Activated naive CD4-positive, alpha-beta T cell (primary cell): Measurements from ENCODE around the gene MID1.
"Not testable (repeated sequence)": the region's sequence is repeated elsewhere in the genome, so short reads cannot be mapped to it uniquely, and the experiment has no call there.

Source experiments
- DNase-seq, 4 experiments: peaks; one replicate each; lab custom pipeline; 2025; lab: John Stamatoyannopoulos, UW

MID1 gene

GRCh38 chrX:10617186-10617998, 3.0 kb downstream of the MID1 start:
- no peak for DNase-seq

DNA sequence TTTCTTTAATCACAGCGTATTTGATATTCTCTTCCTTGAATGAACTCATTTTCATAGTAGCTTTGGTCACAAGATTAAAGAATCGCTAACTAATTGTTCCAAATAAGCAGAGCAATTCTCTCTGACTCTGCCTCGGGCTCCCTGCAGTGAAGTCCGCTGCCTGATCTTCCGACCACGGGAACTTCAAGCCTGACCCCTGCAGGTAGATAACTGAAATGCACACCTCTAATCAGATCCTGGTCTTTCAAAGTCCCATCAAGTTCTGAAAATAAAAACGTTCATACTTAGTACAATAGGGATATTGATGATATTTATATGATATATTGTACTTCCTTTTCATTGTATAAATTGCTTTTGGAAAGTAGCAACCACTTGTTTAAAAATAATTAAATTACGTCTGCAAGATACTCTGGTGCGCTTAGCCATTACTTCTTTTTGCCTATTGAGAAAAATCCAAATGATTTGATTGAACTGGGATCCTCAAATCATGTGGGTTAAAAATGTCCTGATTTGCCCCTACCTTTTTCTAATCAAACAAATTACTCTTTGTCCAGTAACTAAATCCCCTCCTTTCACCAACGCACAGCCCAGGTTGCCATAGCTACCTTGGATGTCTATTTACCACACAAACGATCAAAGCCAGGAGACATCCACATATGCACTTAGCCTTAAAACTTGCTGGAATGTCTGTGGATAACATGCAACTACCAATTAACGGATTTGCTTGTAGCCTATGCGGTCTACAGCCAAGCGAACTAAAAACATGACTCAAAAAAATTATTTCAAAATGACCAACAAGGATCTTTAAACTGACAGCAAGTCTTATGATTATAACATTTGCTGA, 4.2 kb downstream of the MID1 start:
- DNase-seq, result no peak

DNA sequence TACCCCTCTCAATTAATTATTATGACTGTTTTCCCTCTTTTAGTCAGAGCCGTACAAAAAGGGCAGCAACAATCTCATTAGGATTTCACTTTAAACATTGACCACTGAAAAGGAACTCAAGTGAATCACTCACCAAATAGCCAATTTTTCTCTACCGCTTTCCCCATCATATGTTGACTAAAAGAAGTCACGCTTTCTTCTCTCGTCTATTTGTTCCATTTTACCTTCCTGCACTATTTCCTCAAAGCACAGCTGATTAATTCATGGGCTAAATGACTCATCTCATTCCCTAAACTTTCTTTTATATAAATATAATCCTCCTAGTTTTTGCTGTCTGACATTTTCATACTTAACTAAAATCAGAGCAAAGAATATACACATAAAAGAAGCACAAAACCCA, 8.2 kb downstream of the MID1 start:
- DNase-seq, result no peak

- DNase-seq, result no peak
Observed at GRCh38 chrX:10611441-10612090, 8.8 kb downstream of the MID1 start.

DNA sequence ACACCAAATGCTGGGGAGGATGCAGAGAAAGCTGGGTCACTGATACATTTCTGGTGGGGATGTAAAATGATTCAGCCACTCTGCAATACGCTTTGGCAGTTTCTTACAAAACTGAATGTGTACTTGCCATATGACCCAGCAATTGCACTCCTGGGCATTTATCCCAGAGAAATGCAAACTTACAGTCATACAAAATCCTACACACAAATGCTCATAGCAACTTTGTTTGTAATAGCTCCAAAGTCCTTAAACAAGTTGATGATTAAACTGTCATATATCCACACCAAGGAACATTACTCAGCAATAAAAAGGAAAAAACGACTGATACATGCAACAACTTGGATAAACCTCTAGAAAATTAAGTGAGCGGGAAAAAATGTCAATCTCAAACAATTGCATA, 12.3 kb downstream of the MID1 start:
- no peak for DNase-seq

DNA sequence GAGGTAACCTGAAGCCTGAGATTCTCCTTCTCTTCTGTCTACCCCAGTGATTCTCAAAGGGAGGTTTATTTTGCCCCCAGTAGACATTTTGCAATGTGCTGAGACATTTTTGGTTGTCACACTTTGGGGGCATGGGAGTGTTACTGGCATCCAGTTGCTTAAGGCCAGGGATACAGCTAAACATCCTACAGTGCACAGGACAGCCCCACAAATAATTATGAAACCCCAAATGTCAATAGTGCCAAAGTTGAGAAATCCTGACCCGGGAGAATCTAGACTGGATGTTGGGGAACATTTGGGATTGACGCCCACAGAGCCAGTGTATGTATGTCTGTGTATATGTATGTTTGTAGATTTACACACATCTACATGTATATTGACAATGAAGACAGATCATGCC, 13.2 kb downstream of the MID1 start:
- no peak for DNase-seq

- no peak for DNase-seq
Observed at GRCh38 chrX:10603612-10604011, 16.8 kb downstream of the MID1 start.

GRCh38 chrX:10602646-10603045, 17.7 kb downstream of the MID1 start:
- DNase-seq, result no peak

GRCh38 chrX:10600479-10600878, 19.9 kb downstream of the MID1 start:
- DNase-seq, result no peak

- DNase-seq, result no peak
Observed at GRCh38 chrX:10598540-10598939, 21.8 kb downstream of the MID1 start.

DNA sequence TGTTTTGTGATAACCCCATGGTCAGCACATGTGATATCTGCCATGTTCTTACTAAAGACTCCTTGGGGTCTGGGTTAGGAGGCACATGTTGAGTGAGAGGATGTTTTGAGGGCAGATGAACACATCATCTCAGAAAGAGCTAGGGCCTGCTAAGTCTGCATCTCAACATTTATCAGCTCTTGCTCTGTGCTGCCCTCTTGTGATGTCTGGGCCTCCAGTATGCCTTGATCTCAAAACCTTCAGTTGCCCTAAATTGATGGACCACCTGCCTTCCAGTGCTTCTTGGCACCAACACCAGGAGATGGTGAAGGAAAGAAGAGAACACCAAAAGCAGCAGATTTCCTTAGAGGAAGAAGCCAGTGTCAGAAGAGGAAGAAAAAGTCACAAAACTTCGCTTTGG, 22.5 kb downstream of the MID1 start:
- no peak for DNase-seq

DNA sequence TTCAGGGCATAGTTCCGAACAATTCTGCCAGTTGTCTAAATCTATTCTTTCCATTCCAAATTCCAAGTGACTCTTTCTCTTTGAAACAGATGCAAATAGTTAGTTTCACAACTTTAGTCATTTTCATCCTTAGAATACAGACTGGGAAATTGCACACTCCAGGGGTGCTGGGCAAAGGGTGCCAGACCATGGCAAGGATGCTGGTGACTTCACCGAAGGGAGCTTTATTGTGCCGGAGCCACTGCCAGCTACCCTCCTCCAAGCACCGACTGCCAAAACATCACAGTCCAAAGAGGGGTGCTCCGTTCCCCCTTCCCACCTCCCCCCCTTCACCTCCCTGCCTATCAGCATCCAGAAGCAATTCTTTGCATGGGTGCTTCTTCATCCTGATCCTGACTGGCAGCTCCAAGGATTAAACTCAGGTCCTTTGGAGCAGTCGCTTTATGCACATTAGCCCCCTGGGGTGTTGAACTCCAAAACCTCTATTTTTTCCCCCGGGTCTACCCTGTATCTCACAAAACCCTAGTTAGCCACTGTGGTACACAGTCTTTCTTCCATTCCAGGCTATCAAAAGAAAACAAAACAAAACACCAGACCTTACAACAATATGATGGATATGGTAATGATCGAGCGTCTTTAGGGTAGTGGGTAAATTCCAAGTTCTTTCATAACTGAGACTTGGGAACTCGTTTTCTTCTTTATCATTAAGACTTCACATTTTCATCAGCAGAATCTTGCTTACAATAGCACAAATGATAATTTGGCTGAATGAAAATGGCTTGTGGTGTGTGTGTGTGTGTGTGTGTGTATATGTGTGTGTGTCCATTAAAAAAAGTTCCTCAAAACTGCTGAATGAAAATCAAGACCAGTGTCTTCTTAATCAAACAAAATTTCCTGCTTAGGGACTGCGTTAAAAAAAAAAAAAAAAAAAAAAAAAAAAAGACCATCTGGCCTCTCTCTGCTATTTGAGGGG, 28.7 kb downstream of the MID1 start:
- no peak for DNase-seq

GRCh38 chrX:10589787-10590186, 30.6 kb downstream of the MID1 start:
- not testable (repeated sequence) for DNase-seq

DNA sequence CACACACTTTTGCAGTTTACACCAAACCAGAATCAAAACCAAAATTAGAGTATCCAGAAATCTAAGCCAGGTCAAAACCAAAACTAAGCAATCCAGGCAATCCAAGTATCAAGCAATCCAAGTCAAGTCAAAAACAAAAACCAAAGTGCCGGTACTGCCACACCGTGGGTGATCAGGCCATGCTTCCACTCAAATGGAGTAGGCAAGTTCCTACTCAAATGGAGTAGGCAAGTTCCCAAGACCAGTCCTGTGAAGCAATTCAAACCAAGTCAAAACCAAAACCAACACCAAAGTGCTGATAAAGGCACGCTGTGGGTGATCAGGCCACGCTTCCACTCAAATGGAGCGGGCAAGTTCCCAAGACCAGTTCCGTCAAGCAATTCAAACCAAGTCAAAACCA, 31.3 kb downstream of the MID1 start:
- DNase-seq, result no peak

DNA sequence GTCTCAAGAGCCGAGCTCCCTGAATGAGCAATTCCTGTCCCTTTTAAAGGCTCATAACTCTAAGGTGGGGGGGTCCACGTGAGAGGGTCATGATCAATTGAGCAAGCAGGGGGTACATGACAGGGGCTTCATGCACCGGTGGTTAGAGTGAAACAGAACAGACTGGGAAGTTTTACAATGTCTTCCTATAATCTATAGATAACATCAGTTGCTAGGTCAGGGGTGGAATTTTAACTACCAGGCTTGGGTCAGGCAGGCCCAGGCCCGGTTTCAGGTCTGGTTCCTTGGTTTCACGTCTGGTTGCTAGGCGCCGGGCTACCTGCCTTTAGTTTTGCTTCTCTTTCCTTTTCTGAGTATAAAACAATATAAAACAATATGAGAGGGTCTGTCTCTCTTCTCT, 35.5 kb downstream of the MID1 start:
- DNase-seq, result not testable (repeated sequence)

DNA sequence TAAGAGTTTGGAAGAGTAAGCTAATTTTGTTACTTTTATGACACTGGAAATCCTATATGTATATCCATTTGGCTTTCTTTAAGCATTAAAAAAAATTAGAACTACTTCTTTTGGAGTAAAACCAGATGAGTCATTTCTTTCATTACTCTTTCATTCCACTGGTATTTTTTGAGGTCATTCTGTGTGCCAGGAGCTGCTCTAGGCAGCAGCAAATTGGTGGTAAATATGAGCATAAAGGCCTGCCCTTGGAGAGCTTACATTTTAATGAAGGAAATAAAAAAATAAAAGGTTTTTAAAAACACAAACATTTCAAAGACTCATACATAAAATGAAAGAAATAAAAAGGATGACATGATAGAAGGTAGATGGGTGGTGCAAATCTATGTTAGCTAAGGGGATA, 37.4 kb downstream of the MID1 start:
- DNase-seq, result no peak

GRCh38 chrX:10582215-10582733, 38.1 kb downstream of the MID1 start:
- DNase-seq, result no peak

GRCh38 chrX:10579112-10580011, 41.0 kb downstream of the MID1 start:
- DNase-seq, result no peak

- DNase-seq, result no peak
Observed at GRCh38 chrX:10578527-10578926, 41.9 kb downstream of the MID1 start.

- DNase-seq, result no peak
Observed at GRCh38 chrX:10577853-10578252, 42.5 kb downstream of the MID1 start.
